ENCODE results near the gene EDRF1.

EDRF1 gene

GRCh38 chr10:125788156-125789034, 68.9 kb downstream of the EDRF1 start:
- TF ChIP-seq, protein P1, sequence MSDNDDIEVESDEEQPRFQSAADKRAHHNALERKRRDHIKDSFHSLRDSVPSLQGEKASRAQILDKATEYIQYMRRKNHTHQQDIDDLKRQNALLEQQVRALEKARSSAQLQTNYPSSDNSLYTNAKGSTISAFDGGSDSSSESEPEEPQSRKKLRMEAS (IDR thresholded peaks at IDR 0.05; ENCODE audit: low read depth, low read length), result no peak
- TF ChIP-seq MYC (IDR thresholded peaks at IDR 0.05; ENCODE audit: low read depth, low read length) (no peak), POLR2A (IDR thresholded peaks at IDR 0.05; ENCODE audit: extremely low read depth, insufficient read length) (no peak)
- TF ChIP-seq, protein P2, sequence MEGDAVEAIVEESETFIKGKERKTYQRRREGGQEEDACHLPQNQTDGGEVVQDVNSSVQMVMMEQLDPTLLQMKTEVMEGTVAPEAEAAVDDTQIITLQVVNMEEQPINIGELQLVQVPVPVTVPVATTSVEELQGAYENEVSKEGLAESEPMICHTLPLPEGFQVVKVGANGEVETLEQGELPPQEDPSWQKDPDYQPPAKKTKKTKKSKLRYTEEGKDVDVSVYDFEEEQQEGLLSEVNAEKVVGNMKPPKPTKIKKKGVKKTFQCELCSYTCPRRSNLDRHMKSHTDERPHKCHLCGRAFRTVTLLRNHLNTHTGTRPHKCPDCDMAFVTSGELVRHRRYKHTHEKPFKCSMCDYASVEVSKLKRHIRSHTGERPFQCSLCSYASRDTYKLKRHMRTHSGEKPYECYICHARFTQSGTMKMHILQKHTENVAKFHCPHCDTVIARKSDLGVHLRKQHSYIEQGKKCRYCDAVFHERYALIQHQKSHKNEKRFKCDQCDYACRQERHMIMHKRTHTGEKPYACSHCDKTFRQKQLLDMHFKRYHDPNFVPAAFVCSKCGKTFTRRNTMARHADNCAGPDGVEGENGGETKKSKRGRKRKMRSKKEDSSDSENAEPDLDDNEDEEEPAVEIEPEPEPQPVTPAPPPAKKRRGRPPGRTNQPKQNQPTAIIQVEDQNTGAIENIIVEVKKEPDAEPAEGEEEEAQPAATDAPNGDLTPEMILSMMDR (IDR thresholded peaks at IDR 0.05; ENCODE audit: low read depth, low read length), result no peak

DNA sequence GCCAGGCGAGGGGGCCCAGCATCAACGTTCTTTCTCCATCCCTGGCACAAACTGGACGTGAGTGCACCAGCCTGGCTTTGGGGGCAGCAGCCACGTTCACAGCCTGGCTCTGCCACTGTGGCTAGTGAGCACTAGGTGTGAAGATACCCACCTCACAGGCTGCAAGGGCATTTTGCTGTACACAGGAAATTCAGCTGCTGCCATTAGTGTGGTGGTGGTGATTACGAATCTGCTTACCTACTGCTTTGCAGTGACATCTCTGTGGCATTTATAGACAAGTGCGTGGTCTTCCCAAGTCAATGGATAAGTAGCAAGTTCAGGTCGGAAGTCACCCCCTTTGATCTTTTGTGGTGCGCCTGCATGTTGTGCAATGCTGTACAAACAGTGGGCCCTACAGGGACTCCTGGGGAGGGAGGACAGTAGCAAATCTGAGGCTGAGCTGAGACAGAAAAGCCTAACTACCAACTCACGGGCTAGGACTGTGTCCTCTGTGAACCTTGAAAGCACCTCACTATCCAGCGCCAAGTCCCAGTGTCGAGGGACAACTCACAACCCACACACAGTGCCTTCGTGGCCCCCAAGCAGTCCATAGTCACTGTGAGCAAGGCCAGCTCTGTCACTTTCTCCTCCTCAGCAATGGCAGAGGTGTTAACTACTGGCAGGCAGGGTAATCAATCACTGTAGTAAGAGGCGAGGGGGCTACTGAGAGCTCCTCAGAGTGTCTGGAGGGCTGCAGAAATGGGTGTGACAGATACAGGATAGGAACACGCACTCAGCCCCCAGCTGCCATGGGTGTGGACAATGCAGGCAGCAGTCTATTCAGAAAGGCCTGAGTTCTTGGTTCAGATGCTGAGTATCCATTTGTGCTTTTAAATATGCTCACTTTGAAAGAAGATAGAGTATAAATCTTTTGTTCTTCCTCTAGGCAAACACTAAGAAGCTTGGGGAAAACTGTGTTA, 73.1 kb downstream of the EDRF1 start:
- H3K4me3 ChIP-seq (ENCODE audit: low read depth, low read length), result no peak overlapping the region
- TF ChIP-seq POLR2A (IDR thresholded peaks at IDR 0.05; ENCODE audit: extremely low read depth, insufficient read length) (no peak), MYC (IDR thresholded peaks at IDR 0.05; ENCODE audit: low read depth, low read length) (no peak)
- TF ChIP-seq, protein P2 (IDR thresholded peaks at IDR 0.05; ENCODE audit: low read depth, low read length), result no peak
- TF ChIP-seq, protein P1 (IDR thresholded peaks at IDR 0.05; ENCODE audit: low read depth, low read length), result no peak
- DNase-seq (ENCODE audit: low read depth), result no peak

More at GRCh38 chr10:125788156-125789034, 68.9 kb downstream of the EDRF1 start:
- no peak overlapping the region for H3K4me3 ChIP-seq (ENCODE audit: low read depth, low read length)
- no peak for DNase-seq (ENCODE audit: low read depth)

DNA sequence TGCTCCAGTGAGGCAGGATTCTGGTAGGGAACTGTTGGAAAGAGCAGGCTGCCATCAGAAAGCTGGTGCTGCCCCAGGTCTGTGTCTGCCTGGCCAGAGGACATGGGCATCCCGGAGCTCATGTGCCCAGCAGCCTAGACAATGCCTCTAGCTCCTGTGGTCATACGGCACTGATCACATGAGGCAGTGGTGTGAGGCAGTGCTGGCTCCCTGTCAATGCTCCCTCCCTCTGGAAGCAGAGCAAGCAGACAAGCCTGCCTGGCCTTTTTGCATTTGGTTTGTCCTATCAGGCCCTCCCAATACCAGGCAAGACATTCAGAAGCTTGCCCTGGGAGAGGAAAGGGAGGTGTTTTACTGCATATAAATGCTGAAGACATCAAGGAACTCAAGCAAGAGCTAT, 75.6 kb downstream of the EDRF1 start:
- no peak for TF ChIP-seq POLR2A (IDR thresholded peaks at IDR 0.05; ENCODE audit: extremely low read depth, insufficient read length)
- TF ChIP-seq, protein P2 (IDR thresholded peaks at IDR 0.05; ENCODE audit: low read depth, low read length), result no peak
- TF ChIP-seq, protein P1 (IDR thresholded peaks at IDR 0.05; ENCODE audit: low read depth, low read length), result no peak
- no peak for TF ChIP-seq MYC (IDR thresholded peaks at IDR 0.05; ENCODE audit: low read depth, low read length)
- no peak for DNase-seq (ENCODE audit: low read depth)

GRCh38 chr10:125795637-125796190, 76.2 kb downstream of the EDRF1 start:
- TF ChIP-seq, protein P2 (IDR thresholded peaks at IDR 0.05; ENCODE audit: low read depth, low read length), result no peak
- TF ChIP-seq POLR2A (IDR thresholded peaks at IDR 0.05; ENCODE audit: extremely low read depth, insufficient read length) (no peak), MYC (IDR thresholded peaks at IDR 0.05; ENCODE audit: low read depth, low read length) (no peak)
- TF ChIP-seq, protein P1 (IDR thresholded peaks at IDR 0.05; ENCODE audit: low read depth, low read length), result no peak
- H3K4me3 ChIP-seq (ENCODE audit: low read depth, low read length), result no peak overlapping the region
- peak; percentile 35 for DNase-seq (ENCODE audit: low read depth)

More for the DNA sequence above, 75.6 kb downstream of the EDRF1 start:
- H3K4me3 ChIP-seq (ENCODE audit: low read depth, low read length), result no peak overlapping the region

GRCh38 chr10:125797424-125797823, 77.9 kb downstream of the EDRF1 start:
- TF ChIP-seq POLR2A (IDR thresholded peaks at IDR 0.05; ENCODE audit: extremely low read depth, insufficient read length), result no peak
- TF ChIP-seq, protein P2 (IDR thresholded peaks at IDR 0.05; ENCODE audit: low read depth, low read length), result no peak
- TF ChIP-seq, protein P1 (IDR thresholded peaks at IDR 0.05; ENCODE audit: low read depth, low read length), result no peak
- no peak for TF ChIP-seq MYC (IDR thresholded peaks at IDR 0.05; ENCODE audit: low read depth, low read length)
- H3K4me3 ChIP-seq (ENCODE audit: low read depth, low read length), result no peak overlapping the region
- no peak for DNase-seq (ENCODE audit: low read depth)
